Hypothalamus (tissue), 51 donors: Measurements from ENCODE around the gene FEM1B.

Source experiments
- DNase-seq, 51 donors: peaks; one replicate each; lab custom pipeline; 2025; lab: John Stamatoyannopoulos, UW

Gene FEM1B

DNA sequence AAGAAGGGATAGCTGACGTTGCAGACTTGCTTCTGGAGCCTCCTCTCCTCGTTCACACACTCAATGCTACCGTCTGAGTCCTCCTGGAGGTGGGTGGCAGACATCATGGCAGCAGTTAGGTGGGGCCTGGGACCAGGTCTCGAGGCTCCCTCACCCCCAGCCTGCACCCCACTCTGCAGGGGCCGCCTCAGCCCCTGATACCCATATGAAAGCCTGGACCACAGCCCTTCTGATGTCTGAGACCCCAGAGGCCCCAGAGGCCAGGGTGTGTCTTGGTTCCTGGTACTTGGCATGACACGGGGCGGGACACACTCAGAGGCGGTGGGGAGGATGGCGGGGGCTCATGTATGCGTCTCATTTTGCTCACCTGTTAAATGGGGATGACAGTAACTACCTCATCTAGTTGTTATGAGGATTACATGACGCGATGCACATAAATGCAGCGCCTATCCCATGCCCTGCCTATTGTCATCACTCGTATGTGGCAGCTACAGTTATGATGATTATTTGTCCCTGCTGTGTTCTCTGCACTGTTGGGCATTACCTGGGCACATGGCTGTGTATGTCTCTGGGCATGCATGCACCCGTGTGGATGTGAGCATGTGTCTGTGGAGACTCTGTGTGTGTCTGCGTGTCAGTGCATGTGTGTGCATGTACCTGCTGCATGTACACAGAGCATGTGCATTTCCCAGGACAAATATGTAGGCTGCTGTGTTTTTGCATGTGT, 39.9 kb downstream of the FEM1B start:
- no peak for DNase-seq

- no peak for DNase-seq
Measured at GRCh38 chr15:68318008-68318835, 40.7 kb downstream of the FEM1B start.

DNA sequence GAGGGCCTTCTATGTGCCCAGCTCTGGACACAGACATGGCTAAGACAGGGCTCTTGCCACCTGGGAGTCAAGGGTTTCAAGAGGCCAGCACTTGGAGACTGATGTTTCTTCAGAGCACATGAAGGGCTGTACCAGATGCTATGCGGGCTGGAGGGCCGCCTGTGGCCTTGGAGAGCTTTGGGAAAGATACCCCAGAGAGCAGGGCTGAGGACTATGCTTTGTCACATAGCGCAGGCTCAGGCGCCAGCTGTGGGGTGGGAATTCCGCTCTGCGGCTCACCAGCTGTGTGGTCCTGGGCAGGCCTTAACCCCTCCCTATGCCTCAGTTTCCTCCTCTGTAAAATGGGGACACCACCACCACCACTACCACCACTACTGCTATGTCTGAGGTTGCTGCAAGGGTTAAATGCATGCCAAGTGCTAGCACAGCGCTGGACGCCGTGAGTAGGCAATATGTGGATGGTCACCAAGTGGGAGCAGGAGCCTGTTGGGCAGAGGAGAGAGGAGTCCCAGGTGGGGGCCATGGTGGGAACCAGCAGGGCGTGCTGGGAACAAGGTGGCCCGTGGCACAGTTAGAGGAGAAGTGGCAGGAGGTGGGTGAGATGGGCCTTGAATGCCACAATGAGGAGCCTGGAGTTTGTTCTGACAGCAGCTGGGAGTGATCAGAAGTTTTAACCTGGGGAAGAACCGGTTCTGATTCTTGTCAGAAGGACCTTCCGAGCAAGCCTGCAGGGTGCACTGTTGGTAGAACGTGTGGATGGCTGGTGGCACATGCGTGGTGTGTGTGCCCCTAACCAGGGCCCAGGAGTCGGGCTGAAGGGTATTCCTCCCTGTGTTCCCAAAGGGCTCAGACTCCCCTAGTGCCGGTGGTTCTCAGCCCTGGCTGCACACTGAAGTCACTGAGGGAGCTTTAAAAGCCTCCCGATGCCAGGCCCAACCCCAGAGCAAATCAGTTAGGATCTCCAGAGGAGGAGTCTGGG, 41.7 kb downstream of the FEM1B start:
- DNase-seq: no peak

GRCh38 chr15:68319997-68320396, 42.5 kb downstream of the FEM1B start:
- DNase-seq: no peak

DNA sequence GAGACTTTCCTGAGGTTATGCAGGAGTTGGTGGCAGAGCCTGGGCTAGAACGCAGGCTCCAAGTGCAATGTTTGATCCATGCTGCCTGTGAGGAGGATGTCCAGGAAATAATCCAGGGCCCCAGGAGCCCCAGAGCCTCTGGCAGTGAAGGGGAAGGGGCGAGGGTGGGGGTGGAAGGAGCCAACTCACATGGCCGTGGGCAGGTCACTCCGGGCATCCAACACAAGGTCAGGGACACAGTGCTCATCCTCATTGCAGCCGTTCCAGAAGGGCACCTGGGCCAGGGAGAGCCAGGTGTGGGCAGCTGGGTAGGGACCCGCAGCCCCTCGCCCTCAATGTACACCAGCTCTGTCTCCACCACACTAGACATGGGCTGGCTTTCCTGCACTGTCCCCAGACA, 43.7 kb downstream of the FEM1B start:
- no peak for DNase-seq

GRCh38 chr15:68322796-68323195, 45.3 kb downstream of the FEM1B start:
- DNase-seq: no peak

DNA sequence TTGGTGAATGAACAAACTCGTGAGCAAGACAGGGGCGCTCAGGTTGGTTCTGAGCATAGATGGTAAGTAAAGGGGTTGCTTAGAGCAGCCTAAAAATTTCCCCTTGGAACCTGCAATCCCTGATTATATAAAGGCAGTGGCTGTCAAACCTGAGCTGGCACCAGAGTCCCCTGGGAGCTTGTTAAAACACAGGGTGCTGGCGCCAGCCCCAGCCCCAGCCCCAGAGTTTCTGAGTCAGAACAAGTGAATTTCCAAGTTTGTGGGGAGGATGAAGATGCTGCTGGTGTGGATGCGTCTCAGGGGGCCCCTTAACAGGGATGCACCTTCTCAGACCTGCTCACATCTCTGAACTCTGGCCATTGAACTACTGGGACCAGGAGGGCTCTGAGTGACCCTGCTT, 48.2 kb downstream of the FEM1B start:
- no peak for DNase-seq

- no peak for DNase-seq
Measured at GRCh38 chr15:68326711-68327354, 49.3 kb downstream of the FEM1B start.

GRCh38 chr15:68328443-68328842, 50.9 kb downstream of the FEM1B start:
- DNase-seq: no peak

DNA sequence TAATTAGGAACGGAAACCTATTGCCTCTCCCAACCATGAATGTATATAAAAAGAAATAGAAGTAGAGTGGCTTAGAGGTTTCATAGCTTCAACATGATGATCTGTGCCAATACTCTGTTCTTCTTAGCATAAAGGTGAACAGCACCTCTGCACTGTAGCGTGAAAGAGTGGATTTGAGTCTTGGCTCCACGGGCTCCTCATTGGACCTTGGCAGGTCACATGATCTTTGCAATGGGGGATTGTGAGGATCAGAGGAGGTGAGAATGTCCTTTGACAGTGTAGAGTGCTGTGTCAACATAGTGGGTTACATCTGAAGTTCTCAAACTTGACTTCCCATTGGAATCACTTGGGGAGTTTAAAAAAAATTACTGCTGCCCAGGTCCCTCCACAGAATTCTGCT, 51.4 kb downstream of the FEM1B start:
- DNase-seq: no peak

DNA sequence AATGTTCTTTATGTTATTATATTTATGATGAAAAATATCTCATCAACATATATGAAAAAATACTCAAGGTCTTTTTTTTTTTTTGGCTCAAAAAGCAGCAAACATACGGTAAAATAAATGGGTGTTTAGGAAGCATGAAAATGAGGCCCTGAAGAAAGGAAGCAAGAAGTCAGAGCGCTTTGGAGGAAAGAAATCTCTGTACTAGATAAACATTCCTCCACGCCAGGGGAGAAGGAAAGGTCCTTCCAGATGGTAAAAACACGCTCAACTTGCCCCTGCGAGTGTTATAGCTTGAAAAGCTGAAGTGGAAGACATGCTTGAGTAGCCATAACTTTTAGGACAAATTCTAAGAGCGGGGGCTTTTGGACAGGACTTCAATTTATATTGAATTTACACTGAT, 52.9 kb downstream of the FEM1B start:
- DNase-seq: no peak

- peak in 29 of 51 donors; percentile 6 to 60 (median 34) for DNase-seq
Measured at GRCh38 chr15:68330901-68331300, 53.4 kb downstream of the FEM1B start.

GRCh38 chr15:68332266-68332665, 54.7 kb downstream of the FEM1B start:
- DNase-seq: no peak

DNA sequence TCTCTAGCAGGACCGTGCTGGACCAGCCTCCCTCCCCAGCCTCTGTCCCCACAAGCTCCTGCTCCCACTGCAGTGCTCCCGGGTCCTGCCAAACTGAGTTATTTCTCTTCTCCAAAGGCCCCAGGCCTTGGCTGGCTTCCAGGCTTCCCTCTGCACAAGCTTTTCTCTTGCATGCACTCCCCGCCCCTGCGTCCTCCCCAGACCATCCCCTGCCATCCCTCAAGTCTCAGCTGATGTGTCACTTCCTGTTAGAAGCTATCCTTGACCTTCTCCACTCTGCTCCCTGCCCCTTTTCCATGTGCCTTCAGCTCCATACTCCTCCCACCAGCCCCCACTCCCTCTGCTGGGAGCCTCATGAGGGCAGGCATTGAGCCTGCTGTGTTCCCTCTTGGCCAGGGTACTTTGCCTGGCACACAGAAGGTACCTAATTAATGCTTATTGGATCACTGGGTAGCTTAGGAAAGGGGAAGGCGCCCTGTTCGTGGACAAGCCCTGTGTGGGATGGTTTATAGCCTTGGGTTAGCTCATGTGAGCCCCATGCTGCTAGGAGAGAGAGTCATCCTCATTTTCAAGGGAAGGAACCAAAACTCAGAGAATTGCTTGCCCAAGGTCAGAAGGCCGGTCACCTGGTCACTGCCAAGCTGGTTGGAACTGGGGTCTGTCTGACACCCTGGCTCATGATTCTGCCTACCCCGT, 56.4 kb downstream of the FEM1B start:
- DNase-seq: no peak

DNA sequence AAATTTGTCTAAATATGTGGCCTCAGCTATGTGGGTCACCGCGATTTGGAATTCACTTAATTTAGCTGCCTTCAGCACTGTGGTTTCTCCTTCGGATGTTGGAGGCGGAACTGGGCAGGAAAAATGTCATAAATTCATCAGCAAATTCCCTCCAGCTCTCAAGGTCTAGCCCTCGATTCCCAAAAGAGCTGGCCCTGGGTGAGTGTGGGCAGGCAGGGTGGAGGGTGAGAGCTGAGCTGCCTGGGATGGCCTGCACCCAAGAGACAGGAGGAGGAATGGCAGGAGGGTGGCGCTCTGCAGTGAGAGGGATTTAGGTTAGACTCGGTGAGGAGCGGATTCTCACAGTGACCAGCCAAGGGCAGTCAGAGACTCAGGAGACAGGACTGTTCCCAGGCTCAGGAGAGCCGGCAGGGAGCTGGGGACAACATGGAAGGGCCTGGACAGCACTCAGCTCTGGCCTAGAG, 57.1 kb downstream of the FEM1B start:
- DNase-seq: peak in 2 of 51 donors; percentile 27 to 38

DNA sequence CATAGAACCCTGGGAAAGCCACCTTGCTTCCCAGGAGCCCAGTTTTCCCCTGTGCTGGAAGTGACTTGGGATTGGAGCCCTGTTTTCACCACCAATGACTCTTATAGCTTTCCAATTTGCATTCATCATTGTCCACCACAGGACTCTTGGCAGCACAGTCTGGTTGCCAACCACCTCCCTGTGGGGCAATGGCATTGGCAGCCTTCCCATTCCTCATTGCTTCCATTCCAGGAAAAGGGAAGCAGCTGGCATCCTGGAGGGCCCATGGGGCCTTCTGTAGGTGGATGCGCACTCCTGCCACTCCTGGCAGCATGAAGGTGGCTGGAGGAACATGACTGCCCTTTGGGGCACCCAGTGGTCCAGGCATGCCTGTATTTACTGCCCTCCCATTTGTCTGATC, 57.7 kb downstream of the FEM1B start:
- peak in 32 of 51 donors; percentile 6 to 68 (median 37) for DNase-seq

DNA sequence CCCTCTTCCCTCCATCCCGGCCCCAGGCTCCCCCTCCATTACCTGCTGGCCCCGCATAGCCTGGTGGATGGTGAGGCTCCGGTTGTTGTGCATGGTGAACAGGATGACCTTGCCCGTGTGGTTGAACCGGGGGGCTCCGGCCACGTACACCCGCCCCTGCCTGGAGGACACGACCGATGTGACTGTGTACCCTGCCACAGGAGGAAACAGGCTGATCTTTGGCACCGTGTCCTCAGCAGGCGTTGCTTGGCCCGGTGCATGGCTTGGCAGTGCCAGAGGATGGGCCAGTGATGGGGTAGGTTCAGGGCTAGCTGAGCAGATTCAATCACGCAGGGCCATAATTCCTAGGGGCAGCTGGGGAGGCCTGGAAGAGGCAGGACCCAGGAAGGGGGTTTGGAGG, 58.1 kb downstream of the FEM1B start:
- DNase-seq: peak in 4 of 51 donors; percentile 7 to 41 (median 22)

DNA sequence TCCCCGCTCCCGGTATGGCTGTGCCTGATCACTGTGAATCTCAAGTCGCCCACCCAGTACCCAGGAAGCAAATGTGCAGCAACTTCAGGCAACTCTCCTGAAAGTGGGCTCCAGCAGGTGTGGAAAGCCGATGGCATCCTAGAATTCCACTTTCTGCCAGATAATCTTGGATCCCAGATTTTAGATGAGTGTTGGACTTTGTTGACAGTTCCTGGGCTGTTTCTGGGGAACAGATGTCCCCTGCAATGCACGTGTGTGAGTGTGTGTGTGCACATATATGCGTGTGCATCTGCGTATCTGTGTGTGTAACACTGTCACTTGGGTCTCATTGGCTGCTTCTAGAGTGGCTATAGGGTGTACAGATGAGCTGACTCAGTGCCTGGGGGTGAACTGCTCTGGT, 59.0 kb downstream of the FEM1B start:
- DNase-seq: no peak

GRCh38 chr15:68337826-68338225, 60.3 kb downstream of the FEM1B start:
- no peak for DNase-seq

DNA sequence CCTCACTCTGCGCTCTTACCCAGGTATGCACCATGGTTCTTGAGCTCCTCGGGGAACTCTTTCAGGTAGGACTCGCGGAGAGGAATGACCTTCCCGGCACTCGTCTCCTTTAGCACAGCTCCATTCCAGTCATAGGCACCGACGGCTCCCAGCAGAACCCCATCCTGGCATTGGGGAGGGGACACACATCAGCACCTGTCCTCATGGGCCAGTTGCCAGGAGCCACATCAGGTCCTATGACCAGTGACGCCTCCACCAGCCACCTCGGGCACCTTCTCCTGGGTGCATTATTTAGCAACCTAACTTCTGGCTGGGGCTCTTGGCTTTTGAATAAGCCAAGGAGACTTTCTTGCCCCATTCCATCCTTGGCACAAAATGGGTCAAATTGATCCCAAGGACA, 61.9 kb downstream of the FEM1B start:
- no peak for DNase-seq
